RPMI7951 (cell line): Measurements from ENCODE around the gene HIKESHI. TPM values are rescaled to one million over a fixed set of nuclear protein-coding genes. Genes with fewer than 3 reads are reported as not detected.
"Not testable (repeated sequence)": the region's sequence is repeated elsewhere in the genome, so short reads cannot be mapped to it uniquely, and the experiment has no call there.

Source experiments
- DNase-seq: peaks from one replicate; pipeline ENCODE4 v3.0.0-alpha.2; 2012; ENCODE audit warnings: low read depth
- total RNA-seq: library from RNA; depleted of rRNA; stranded (reverse); fragments of >200 nt; shearing (Covaris generic); gene quantifications from 2 replicates; pipeline ENCODE4 v1.2.3, GENCODE V29; 2014

The HIKESHI gene
- total RNA-seq, 1 experiment from 2014 or later: 133 TPM

GRCh38 chr11:86292912-86293616 lies 9.0 kb upstream of the HIKESHI start:
- no peak for DNase-seq

GRCh38 chr11:86294026-86294425 lies 8.0 kb upstream of the HIKESHI start:
- DNase-seq: no peak

- DNase-seq: no peak
Observed at GRCh38 chr11:86301742-86302091, 323 bp upstream of the HIKESHI start.

GRCh38 chr11:86303257-86303656 lies 1.2 kb downstream of the HIKESHI start:
- no peak for DNase-seq

GRCh38 chr11:86308710-86309109 lies 6.7 kb downstream of the HIKESHI start:
- DNase-seq: not testable (repeated sequence)

- DNase-seq: no peak
Observed at GRCh38 chr11:86313793-86314192, 11.8 kb downstream of the HIKESHI start.

- no peak for DNase-seq
Observed at GRCh38 chr11:86314636-86315035, 12.6 kb downstream of the HIKESHI start.

- peak; percentile 13 for DNase-seq
Observed at GRCh38 chr11:86335131-86335767, 33.2 kb downstream of the HIKESHI start.

GRCh38 chr11:86337227-86337626 lies 35.2 kb downstream of the HIKESHI start:
- no peak for DNase-seq

- no peak for DNase-seq
Observed at GRCh38 chr11:86341382-86341781, 39.3 kb downstream of the HIKESHI start.

- no peak for DNase-seq
Observed at GRCh38 chr11:86346513-86346912, 44.5 kb downstream of the HIKESHI start.

GRCh38 chr11:86355256-86355655 lies 53.2 kb downstream of the HIKESHI start:
- DNase-seq: no peak

GRCh38 chr11:86357412-86357811 lies 55.4 kb downstream of the HIKESHI start:
- DNase-seq: not testable (repeated sequence)

- DNase-seq: no peak
Observed at GRCh38 chr11:86358720-86359119, 56.7 kb downstream of the HIKESHI start.

- DNase-seq: peak; percentile 54
Observed at GRCh38 chr11:86360775-86361395, 58.8 kb downstream of the HIKESHI start.

GRCh38 chr11:86363424-86363823 lies 61.4 kb downstream of the HIKESHI start:
- DNase-seq: no peak

- DNase-seq: peak; percentile 20
Observed at GRCh38 chr11:86365546-86365945, 63.5 kb downstream of the HIKESHI start.

GRCh38 chr11:86369668-86370067 lies 67.6 kb downstream of the HIKESHI start:
- no peak for DNase-seq

GRCh38 chr11:86370171-86370570 lies 68.1 kb downstream of the HIKESHI start:
- no peak for DNase-seq

GRCh38 chr11:86370922-86371594 lies 69.0 kb downstream of the HIKESHI start:
- peak; percentile 73 for DNase-seq

GRCh38 chr11:86372041-86372440 lies 70.0 kb downstream of the HIKESHI start:
- DNase-seq: no peak

GRCh38 chr11:86372586-86372985 lies 70.5 kb downstream of the HIKESHI start:
- DNase-seq: no peak

GRCh38 chr11:86374069-86374468 lies 72.0 kb downstream of the HIKESHI start:
- no peak for DNase-seq
